M059J (cell line): ENCODE data around the gene ERCC6L. TPM values are rescaled to one million over a fixed set of nuclear protein-coding genes. Genes with fewer than 3 reads are reported as not detected.
"Not testable (repeated sequence)": the region's sequence is repeated elsewhere in the genome, so short reads cannot be mapped to it uniquely, and the experiment has no call there.

Source experiments
- DNase-seq: peaks from one replicate; pipeline ENCODE4 v3.0.0-alpha.2; 2012; ENCODE audit warnings: low read depth
- total RNA-seq: library from RNA; depleted of rRNA; stranded (reverse); fragments of >200 nt; shearing (Covaris generic); gene quantifications from 2 replicates; pipeline ENCODE4 v1.2.3, GENCODE V29; 2014

ERCC6L gene
- total RNA-seq, 1 experiment from 2014 or later = 26.1 TPM

GRCh38 chrX:72245461-72246089, 6.7 kb upstream of the ERCC6L start:
- peak; percentile 72 for DNase-seq

GRCh38 chrX:72243472-72243871, 4.6 kb upstream of the ERCC6L start:
- peak; percentile 70 for DNase-seq

GRCh38 chrX:72240976-72241375, 2.1 kb upstream of the ERCC6L start:
- no peak for DNase-seq

GRCh38 chrX:72238183-72238582, 644 bp downstream of the ERCC6L start:
- DNase-seq = no peak

GRCh38 chrX:72236841-72237240, 2.0 kb downstream of the ERCC6L start:
- no peak for DNase-seq

GRCh38 chrX:72230290-72230689, 8.5 kb downstream of the ERCC6L start:
- no peak for DNase-seq

- DNase-seq = not testable (repeated sequence)
Observed at GRCh38 chrX:72220375-72220774, 18.5 kb downstream of the ERCC6L start.

GRCh38 chrX:72216973-72217372, 21.9 kb downstream of the ERCC6L start:
- DNase-seq = no peak

GRCh38 chrX:72208126-72208800, 30.6 kb downstream of the ERCC6L start:
- no peak for DNase-seq

GRCh38 chrX:72207366-72207765, 31.5 kb downstream of the ERCC6L start:
- no peak for DNase-seq

GRCh38 chrX:72205706-72206105, 33.1 kb downstream of the ERCC6L start:
- DNase-seq = no peak

- no peak for DNase-seq
Observed at GRCh38 chrX:72203421-72203820, 35.4 kb downstream of the ERCC6L start.

GRCh38 chrX:72202792-72203401, 35.9 kb downstream of the ERCC6L start:
- no peak for DNase-seq

GRCh38 chrX:72201836-72202536, 36.8 kb downstream of the ERCC6L start:
- DNase-seq = peak; percentile 87

- no peak for DNase-seq
Observed at GRCh38 chrX:72182924-72183323, 55.9 kb downstream of the ERCC6L start.

- DNase-seq = peak; percentile 99
Observed at GRCh38 chrX:72181178-72182125, 57.4 kb downstream of the ERCC6L start, which contains the start of gene PIN4. PIN4 (plus strand) TSS chrX:72181757; CDS start chrX:72181786, 29 bp downstream.

- no peak for DNase-seq
Observed at GRCh38 chrX:72180539-72180938, 58.3 kb downstream of the ERCC6L start.

- DNase-seq = no peak
Observed at GRCh38 chrX:72176981-72177380, 61.8 kb downstream of the ERCC6L start.

GRCh38 chrX:72176289-72176688, 62.5 kb downstream of the ERCC6L start:
- DNase-seq = not testable (repeated sequence)

GRCh38 chrX:72169008-72169728, 69.7 kb downstream of the ERCC6L start:
- peak; percentile 79 for DNase-seq

GRCh38 chrX:72165551-72165950, 73.3 kb downstream of the ERCC6L start:
- no peak for DNase-seq
